Measurements from ENCODE around the gene RER1.

RER1 gene

GRCh38 chr1:2449636-2450454 is 58.2 kb downstream of the RER1 start:
- no peak for DNase-seq

- no peak for DNase-seq
These were observed 60.1 kb downstream of the RER1 start for GRCh38 chr1:2451741-2452140.

- no peak for DNase-seq
These were observed 60.7 kb downstream of the RER1 start for GRCh38 chr1:2452201-2452931.

- no peak for DNase-seq
These were observed 61.3 kb downstream of the RER1 start for GRCh38 chr1:2452932-2453315.

- DNase-seq = no peak
These were observed 62.6 kb downstream of the RER1 start for GRCh38 chr1:2454227-2454626.

Data from stimulated activated CD4-positive, alpha-beta T cell treated with anti-CD3 and anti-CD28 coated beads, Interleukin-4, amount 100 ng/mL, for 24 hours (primary cell).